ENCODE data around the gene LSM2.

DNA sequence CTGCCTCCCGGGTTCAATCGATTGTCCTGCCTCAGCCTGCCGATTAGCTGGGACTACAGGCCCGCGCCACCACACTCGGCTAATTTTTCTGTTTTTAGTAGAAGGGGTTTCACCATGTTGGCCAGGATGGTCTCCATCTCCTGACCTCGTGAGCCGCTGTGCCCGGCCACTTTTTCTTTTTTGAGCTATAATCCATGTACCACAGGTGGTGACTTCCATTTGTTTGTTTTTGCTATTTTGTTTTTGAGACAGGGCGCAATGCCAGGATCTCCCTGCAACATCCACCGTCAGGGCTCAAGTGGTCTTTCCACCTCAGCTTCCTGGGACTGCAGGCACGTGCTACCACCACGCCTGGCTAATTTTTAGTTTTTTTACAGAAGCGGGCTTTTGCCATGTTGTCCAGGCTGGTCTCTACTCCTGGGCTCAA is 29.3 kb upstream of the LSM2 start:
- TF ChIP-seq, protein P1, sequence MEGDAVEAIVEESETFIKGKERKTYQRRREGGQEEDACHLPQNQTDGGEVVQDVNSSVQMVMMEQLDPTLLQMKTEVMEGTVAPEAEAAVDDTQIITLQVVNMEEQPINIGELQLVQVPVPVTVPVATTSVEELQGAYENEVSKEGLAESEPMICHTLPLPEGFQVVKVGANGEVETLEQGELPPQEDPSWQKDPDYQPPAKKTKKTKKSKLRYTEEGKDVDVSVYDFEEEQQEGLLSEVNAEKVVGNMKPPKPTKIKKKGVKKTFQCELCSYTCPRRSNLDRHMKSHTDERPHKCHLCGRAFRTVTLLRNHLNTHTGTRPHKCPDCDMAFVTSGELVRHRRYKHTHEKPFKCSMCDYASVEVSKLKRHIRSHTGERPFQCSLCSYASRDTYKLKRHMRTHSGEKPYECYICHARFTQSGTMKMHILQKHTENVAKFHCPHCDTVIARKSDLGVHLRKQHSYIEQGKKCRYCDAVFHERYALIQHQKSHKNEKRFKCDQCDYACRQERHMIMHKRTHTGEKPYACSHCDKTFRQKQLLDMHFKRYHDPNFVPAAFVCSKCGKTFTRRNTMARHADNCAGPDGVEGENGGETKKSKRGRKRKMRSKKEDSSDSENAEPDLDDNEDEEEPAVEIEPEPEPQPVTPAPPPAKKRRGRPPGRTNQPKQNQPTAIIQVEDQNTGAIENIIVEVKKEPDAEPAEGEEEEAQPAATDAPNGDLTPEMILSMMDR (IDR thresholded peaks at IDR 0.05; ENCODE audit: borderline replicate concordance, extremely low read depth, low read length, poor library complexity, severe bottlenecking): no peak
- TF ChIP-seq EZH2 (IDR thresholded peaks at IDR 0.05; ENCODE audit: borderline replicate concordance, low read depth, low read length, severe bottlenecking): no peak

All from DND-41 (cell line).